NT2/D1 (cell line): ENCODE measurements around the gene ESRP2.
A peak's percentile ranks its signal among the peaks of the same experiment; 100 is the strongest.

ENCODE experiments used
- DNase-seq: peaks from one replicate; pipeline ENCODE4 v3.0.0-alpha.2; 2011; ENCODE audit warnings: low read depth, low spot score
- H3K27me3 ChIP-seq: 2 replicates; pipeline ENCODE4 v1.6.0; 2011; ENCODE audit warnings: mild to moderate bottlenecking; ENCODE audit not compliant: insufficient read length, insufficient read depth
- H3K36me3 ChIP-seq: 2 replicates; pipeline ENCODE4 v1.6.1; 2011; ENCODE audit warnings: mild to moderate bottlenecking, low read length, mixed read lengths; ENCODE audit not compliant: insufficient read depth, insufficient read length
- H3K4me1 ChIP-seq: 2 replicates; pipeline ENCODE4 v1.5.1; 2011; ENCODE audit not compliant: insufficient read depth, insufficient read length
- H3K4me3 ChIP-seq: 2 replicates; pipeline ENCODE4 v1.5.1; 2011; ENCODE audit warnings: low read depth; ENCODE audit not compliant: insufficient read length
- H3K9ac ChIP-seq: 2 replicates; pipeline ENCODE4 v1.6.0; 2011; ENCODE audit warnings: low read depth; ENCODE audit not compliant: insufficient read length
- H3K9me3 ChIP-seq: 2 replicates; pipeline ENCODE4 v1.5.1; 2011; ENCODE audit warnings: mild to moderate bottlenecking, low read length; ENCODE audit not compliant: insufficient read depth
- SUZ12 ChIP-seq: IDR thresholded peaks from 2 replicates; pipeline ENCODE4 v1.6.1; 2011; ENCODE audit not compliant: insufficient read length, insufficient read depth; ENCODE audit errors: extremely low read depth
- YY1 ChIP-seq: IDR thresholded peaks from 2 replicates; pipeline ENCODE4 v1.6.1; 2011; ENCODE audit not compliant: insufficient read length, insufficient read depth
- ZNF274 ChIP-seq: IDR thresholded peaks from 2 replicates; pipeline ENCODE4 v1.6.1; 2011; ENCODE audit warnings: mild to moderate bottlenecking, low read depth, low read length

The ESRP2 gene

GRCh38 chr16:68235108-68235886 lies 630 bp downstream of the ESRP2 start:
- Histone ChIP-seq H3K27me3 (peaks cover 29% of the 10 kb centered on the region), H3K4me1 (peaks cover 11% of the 10 kb centered on the region), H3K9me3 (no peaks in the 10 kb centered on the region), H3K36me3 (peaks cover 25% of the 10 kb centered on the region), H3K4me3 (peak overlapping the region; percentile 89), H3K9ac (peak overlapping the region; percentile 87)
- DNase-seq, result no peak
- TF ChIP-seq ZNF274 (no peak), SUZ12 (peak; percentile 25)

GRCh38 chr16:68234188-68235107 lies 1.5 kb downstream of the ESRP2 start:
- DNase-seq, result no peak
- Histone ChIP-seq H3K36me3 (peaks cover 34% of the 10 kb centered on the region), H3K9ac (peak overlapping the region; percentile 87), H3K27me3 (peaks cover 29% of the 10 kb centered on the region), H3K4me1 (peaks cover 8% of the 10 kb centered on the region), H3K9me3 (no peaks in the 10 kb centered on the region), H3K4me3 (peak overlapping the region; percentile 89)
- no peak for TF ChIP-seq ZNF274
- no peak for TF ChIP-seq SUZ12
- no peak for TF ChIP-seq YY1

GRCh38 chr16:68233835-68234187 lies 2.1 kb downstream of the ESRP2 start:
- Histone ChIP-seq H3K4me1 (peaks cover 8% of the 10 kb centered on the region), H3K4me3 (no peak overlapping the region), H3K9ac (no peak overlapping the region)

GRCh38 chr16:68233085-68233834 lies 2.7 kb downstream of the ESRP2 start:
- TF ChIP-seq ZNF274 (no peak), YY1 (no peak)
- Histone ChIP-seq H3K9me3 (no peaks in the 10 kb centered on the region), H3K4me1 (peaks cover 8% of the 10 kb centered on the region), H3K27me3 (peaks cover 26% of the 10 kb centered on the region), H3K36me3 (peaks cover 38% of the 10 kb centered on the region), H3K4me3 (no peak overlapping the region), H3K9ac (no peak overlapping the region)
- DNase-seq, result no peak

More at GRCh38 chr16:68233835-68234187, 2.1 kb downstream of the ESRP2 start:
- DNase-seq, result no peak
- Histone ChIP-seq H3K9me3 (no peaks in the 10 kb centered on the region), H3K36me3 (peaks cover 34% of the 10 kb centered on the region), H3K27me3 (peaks cover 27% of the 10 kb centered on the region)
- TF ChIP-seq SUZ12, result no peak
- TF ChIP-seq YY1, result no peak
- TF ChIP-seq ZNF274, result no peak

GRCh38 chr16:68232335-68232734 lies 3.6 kb downstream of the ESRP2 start:
- no peak for DNase-seq
- TF ChIP-seq YY1 (no peak), SUZ12 (no peak), ZNF274 (no peak)
- Histone ChIP-seq H3K4me1 (peaks cover 8% of the 10 kb centered on the region), H3K9me3 (no peaks in the 10 kb centered on the region), H3K27me3 (peaks cover 26% of the 10 kb centered on the region), H3K36me3 (peaks cover 45% of the 10 kb centered on the region), H3K9ac (no peak overlapping the region), H3K4me3 (no peak overlapping the region)

- no peak for DNase-seq
- no peak for TF ChIP-seq ZNF274
- TF ChIP-seq SUZ12, result no peak
- no peak for TF ChIP-seq YY1
- H3K9me3 ChIP-seq, result no peaks in the 10 kb centered on the region
- peaks cover 8% of the 10 kb centered on the region for H3K4me1 ChIP-seq
- H3K27me3 ChIP-seq, result peaks cover 24% of the 10 kb centered on the region
- H3K4me3 ChIP-seq, result no peak overlapping the region
- H3K36me3 ChIP-seq, result peaks cover 51% of the 10 kb centered on the region
- no peak overlapping the region for H3K9ac ChIP-seq
Measured at GRCh38 chr16:68231384-68232136, 4.4 kb downstream of the ESRP2 start.
